Ureter (tissue), 1 donor: ENCODE measurements around the gene SIAE. TPM values are rescaled to one million over a fixed set of nuclear protein-coding genes. Genes with fewer than 3 reads are reported as not detected.

Source experiments
- DNase-seq: peaks from one replicate; pipeline ENCODE4 v3.0.0-alpha.2; 2020; ENCODE audit warnings: low spot score
- total RNA-seq: library from RNA; stranded (reverse); gene quantifications from one replicate; pipeline ENCODE4 v1.2.4, GENCODE V29; 2023
- donor health status: DM: yes; HTN: yes; CAD: no.

SIAE gene
- 38.8 TPM for total RNA-seq

DNA sequence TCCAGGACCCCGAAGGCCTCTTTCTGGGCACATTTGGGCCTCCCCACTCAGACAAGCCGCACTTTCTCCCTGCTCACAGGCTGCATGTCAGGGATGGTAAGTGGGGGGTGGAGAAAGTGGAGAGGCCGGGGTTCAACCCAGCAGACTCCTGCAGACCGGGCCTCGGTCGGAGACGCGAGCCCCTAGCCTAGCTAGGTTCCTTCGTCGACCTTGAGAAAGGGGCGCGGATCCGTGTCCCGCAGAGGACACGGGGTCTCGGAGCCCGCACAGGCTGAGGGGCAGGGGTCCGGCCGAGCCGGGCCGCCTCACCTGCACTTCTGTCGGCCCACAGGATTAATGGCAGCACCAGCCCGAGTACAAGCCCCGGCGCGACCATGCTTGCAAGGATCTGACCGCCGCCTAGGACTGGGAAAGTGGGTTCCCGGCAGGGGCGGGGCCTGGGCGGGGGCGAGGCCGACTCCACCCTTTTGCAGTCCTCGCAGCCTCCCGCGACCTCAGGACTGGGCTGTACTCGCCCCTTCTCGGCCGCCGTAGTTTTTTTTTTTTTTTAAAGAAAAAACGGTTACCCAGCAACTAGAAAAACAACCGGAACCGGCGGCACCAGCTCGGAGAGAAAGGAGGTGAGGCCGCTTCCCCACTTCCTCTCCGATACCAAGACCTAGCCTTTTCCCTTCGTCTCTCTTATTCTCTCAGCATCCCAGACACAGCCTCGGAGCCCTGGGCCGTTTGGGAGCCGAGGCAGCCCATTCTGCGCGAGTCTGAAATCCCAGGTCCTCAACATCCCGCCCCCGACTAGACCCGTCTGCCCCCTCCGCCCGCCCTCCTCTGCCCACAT, at the start of gene SIAE, which contains the start of gene SPA17:
TSS of gene SIAE (minus strand) at position 407 of the 835 bp plus-strand sequence. CDS start at position 376, 31 bp downstream.
TSS of gene SPA17 (plus strand) at position 572 of the 835 bp plus-strand sequence. CDS start 1,361 bp downstream, outside the sequence.
- DNase-seq = peak; percentile 96

DNA sequence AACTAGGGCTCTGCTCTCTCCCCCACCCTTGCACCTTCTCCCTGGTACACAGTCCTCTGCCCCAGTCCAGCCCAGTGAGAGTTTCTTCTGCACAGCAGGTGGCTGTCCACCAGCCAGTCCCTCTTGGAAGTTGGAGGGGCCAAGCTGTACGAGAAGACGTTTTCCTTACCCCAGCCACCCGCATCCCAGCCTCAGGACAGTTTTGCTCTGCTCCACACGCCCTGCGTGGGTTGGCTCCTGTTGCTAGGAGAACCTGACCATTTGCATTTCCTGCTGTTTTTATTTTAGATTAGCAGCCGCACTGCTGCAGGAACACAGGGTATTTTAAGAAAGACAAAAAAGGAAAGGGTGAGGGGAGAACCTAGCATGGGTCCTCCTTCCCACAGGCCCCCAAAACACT, 48.6 kb upstream of the SIAE start:
- no peak for DNase-seq

DNA sequence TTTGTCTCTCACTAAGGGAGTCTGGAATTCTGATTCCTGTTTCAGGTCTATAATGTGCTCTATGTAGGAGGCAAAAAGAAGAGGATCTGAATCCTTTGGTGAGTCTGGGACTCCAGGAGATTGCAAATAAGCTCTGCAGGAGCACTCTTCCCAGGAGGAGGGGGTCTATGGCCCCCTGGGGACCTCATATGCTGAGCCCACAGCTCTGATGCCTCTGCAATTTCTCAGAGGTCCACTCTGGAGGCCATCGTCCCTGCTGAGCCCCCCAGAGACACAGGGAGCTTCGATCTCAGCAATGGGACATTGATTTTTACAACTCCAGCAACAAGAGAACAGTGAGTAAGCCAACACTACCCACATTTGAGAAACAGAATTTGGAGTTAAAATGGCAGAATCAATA, 46.0 kb upstream of the SIAE start:
- no peak for DNase-seq

GRCh38 chr11:124718801-124719200, 45.3 kb upstream of the SIAE start:
- DNase-seq = no peak

DNA sequence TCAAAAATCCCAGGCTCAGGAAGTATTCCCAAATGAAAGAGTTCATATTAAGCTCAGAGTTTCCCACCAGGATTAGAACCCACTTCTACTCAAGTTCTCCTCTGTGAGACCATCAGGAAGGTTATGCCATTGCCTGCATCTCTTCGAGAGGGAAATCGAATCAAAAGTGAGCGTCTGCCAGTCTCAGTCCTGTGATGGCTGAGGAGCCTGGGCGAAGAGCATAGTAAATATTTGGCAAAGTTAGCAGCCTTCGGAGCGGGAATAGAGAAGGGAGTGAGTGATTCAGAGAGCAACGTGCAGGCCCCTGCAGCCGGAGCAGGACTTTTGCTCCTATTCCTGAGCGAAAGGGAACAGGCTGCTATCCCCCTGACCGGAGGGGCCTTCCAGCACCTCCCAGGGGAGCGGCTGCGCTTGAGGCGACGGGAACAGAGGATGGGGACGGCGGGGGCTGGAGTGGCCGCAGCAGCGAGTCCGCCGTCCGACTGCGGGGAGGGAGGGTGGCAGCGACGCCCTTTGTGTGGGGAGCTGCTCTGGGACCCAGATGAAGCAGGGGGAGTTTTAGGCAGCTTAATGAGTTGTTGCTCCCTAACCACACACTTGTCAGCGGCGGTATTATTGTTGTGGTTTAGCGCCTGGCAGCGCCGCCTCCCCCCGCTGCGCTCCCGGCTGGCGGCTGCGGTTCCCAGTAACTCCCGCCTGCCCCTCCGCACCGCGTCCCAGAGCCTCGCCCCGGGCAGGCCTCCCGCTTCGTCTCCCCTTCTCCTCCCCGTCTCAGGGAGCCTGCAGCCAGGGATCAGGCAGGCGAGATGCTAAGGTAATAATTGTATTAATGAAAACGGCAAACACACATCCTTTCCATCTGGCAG, 44.5 kb upstream of the SIAE start:
- no peak for DNase-seq

GRCh38 chr11:124717421-124717785, 43.9 kb upstream of the SIAE start:
- no peak for DNase-seq

- no peak for DNase-seq
These were observed 43.1 kb upstream of the SIAE start for GRCh38 chr11:124716591-124716990.

- no peak for DNase-seq
These were observed 38.9 kb upstream of the SIAE start for GRCh38 chr11:124712392-124712791.

- no peak for DNase-seq
These were observed 34.3 kb upstream of the SIAE start for GRCh38 chr11:124707829-124708228.

DNA sequence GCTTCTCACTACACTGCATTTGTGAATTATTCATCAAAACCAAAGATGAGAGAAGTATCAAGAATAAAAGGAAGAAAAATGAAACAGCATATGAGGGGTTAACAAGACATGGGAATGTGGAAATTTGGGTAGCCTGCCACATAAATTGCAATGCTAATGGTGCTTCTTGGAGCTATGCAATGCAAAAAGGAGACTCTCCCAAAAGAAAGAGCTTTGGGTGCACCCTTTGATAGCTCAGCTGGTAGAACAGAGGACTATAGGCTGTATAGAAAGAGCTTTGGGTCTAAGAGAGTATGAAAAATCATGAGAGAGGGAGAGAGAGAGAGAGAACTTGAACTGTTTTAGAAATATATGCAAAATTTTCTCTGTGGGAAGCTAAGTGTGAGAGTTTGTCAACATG, 26.5 kb upstream of the SIAE start:
- no peak for DNase-seq

DNA sequence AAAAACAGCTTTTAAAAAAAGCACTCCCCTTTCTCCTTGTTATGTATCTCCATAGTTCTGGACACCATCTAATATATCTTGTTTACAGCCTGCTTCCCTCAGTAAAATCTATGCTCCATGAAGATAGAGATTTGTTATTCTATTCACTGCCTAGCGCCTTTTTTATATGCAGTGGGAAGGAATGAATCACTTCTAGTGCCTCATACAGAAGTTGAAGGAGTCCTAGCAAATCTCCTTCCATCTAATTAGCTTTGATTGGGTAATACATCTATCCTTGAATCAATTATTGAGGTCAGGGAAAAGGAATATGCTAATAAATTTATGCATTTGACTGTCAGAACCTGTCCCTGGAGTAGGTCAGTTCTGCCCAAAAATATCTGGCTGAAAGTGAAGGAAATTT, 26.0 kb upstream of the SIAE start:
- DNase-seq = no peak

DNA sequence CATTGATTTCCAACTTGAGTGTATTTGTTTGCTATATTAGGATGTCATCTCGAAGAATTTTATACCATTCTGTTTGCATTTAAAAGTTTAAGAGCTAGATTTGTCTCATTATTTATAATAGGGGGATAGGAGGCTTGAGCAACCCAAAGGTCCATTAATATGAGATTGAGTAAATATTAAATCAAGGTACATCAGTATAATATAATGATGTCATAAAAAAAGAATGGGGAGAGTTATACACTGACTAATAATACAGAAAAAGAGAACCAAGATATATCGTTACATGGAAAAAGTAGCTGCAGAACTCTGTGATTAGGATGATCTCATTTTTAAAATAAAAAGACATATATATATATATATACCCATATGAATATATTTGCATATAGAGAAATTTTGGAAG, 19.6 kb upstream of the SIAE start:
- no peak for DNase-seq

GRCh38 chr11:124682443-124682842, 8.9 kb upstream of the SIAE start:
- DNase-seq = no peak

- DNase-seq = no peak
These were observed 7.9 kb upstream of the SIAE start for GRCh38 chr11:124681421-124681820.

DNA sequence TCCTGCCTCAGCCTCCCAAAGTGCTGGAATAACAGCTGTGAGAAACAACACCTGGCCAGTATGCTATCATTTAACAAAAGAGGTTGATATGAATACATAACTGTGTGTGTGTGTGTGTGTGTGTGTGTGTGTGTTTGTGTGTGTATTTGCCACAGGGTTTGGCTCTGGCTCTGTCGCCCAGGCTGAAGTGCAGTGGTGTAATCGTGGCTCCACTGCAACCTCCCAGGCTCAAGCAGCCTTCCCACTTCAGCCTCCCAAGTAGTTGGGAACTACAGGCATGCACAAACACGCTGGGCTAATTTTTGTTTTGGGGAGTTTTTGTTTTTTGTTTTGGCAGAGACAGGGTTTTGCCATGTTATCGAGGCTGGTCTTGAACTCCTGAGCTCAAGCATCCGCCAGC, 4.9 kb upstream of the SIAE start:
- DNase-seq = no peak

GRCh38 chr11:124676386-124676785, 2.8 kb upstream of the SIAE start:
- DNase-seq = peak; percentile 50

DNA sequence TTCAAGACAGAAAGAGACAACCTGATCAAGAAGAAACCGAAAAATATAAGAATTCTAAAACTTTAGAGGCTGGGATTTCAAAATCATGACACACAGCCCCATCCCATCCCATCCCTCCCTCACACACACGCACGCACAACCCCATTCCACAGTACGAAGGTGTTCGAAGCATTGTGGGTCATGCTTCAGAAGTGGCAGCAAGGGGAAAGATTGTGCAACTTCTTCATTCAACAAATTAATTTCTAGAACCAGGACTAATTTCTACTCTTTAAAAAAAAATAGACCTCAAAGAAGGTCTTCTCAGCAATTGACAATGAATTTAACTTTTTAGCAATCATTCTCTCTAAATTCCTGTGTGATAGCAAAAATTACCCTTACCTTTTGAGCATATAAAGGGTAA, 1.0 kb upstream of the SIAE start:
- DNase-seq = no peak

GRCh38 chr11:124674168-124674517, 604 bp upstream of the SIAE start:
- no peak for DNase-seq

GRCh38 chr11:124672536-124673215, 863 bp downstream of the SIAE start:
- DNase-seq = no peak

- DNase-seq = no peak
These were observed 2.8 kb downstream of the SIAE start for GRCh38 chr11:124670732-124671131.

DNA sequence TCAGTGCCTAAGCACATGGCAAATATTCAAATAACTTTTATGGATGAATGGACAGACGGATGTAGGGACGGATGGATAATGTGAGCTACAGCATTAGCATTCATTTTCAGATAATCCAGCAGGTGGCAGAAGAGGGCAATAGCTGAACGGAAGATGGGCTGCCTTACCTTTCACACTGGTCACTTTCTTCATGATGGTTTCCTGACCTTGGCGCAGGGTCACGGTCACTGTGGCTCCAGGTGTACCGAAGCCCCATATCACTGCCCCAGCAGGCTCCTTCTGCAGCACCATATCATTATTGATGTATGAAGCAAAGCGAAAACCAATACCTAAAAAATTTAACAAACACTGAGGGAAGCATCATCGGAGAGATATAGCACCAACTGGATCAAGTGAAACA, 4.3 kb downstream of the SIAE start:
- peak; percentile 50 for DNase-seq

GRCh38 chr11:124667601-124668000, 5.9 kb downstream of the SIAE start:
- no peak for DNase-seq
